Measurements from ENCODE around the gene PA2G4.
"Not testable (repeated sequence)": the region's sequence is repeated elsewhere in the genome, so short reads cannot be mapped to it uniquely, and the experiment has no call there.

PA2G4 gene

GRCh38 chr12:56104109-56104814 is at the start of gene PA2G4:
TSS of gene PA2G4 (plus strand) at chr12:56104559. CDS start at chr12:56104738, 179 bp downstream.
- Histone ChIP-seq H3K4me1 (ENCODE audit: control insufficient read depth in 1 of 2, insufficient read depth in 2 of 2, low read length in 2 of 2) (peaks cover 26 to 35% of the 10 kb centered on the region in 2 donors), H3K27me3 (ENCODE audit: control insufficient read depth in 1 of 2, insufficient read depth in 2 of 2, low read length in 2 of 2) (no peaks in the 10 kb centered on the region), H3K4me3 (ENCODE audit: low read depth in 1 of 2, low read length in 2 of 2) (peak within 1 kb of the TSS; percentile 84 to 89), H3K9me3 (ENCODE audit: control insufficient read depth in 1 of 2, low read length in 2 of 2) (no peaks in the 10 kb centered on the region), H3K9ac (ENCODE audit: low read depth in 1 of 2, low read length in 2 of 2) (peak within 1 kb of the TSS; percentile 89 to 96), H3K27ac (ENCODE audit: low read depth, low read length) (peak within 1 kb of the TSS; percentile 90), H3K36me3 (ENCODE audit: control insufficient read depth in 1 of 2, insufficient read depth in 2 of 2, low read length in 2 of 2) (peaks cover 20 to 47% of the 10 kb centered on the region in 2 donors)

DNA sequence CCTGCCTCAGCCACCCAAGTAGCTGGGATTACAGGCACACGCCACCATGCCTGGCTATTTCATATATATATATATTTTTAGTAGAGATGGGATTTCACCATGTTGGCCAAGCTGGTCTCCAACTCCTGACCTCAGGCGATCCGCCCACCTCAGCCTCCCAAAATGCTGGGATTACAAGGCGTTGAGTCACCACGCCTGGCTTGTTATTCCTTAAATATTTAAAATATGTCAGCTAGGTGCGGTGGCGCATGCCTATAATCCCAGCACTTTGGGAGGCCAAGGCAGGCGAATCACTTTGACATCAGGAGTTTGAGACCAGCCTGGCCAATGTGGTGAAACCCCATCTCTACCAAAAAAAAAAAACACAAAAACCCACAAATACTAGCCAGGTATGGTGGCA is 44.4 kb upstream of the PA2G4 start:
- H3K27me3 ChIP-seq (ENCODE audit: control insufficient read depth in 1 of 2, insufficient read depth in 2 of 2, low read length in 2 of 2); H3K9me3 ChIP-seq (ENCODE audit: control insufficient read depth in 1 of 2, low read length in 2 of 2); H3K27ac ChIP-seq (ENCODE audit: low read depth, low read length); H3K9ac ChIP-seq (ENCODE audit: low read depth in 1 of 2, low read length in 2 of 2); H3K4me1 ChIP-seq (ENCODE audit: control insufficient read depth in 1 of 2, insufficient read depth in 2 of 2, low read length in 2 of 2); H3K4me3 ChIP-seq (ENCODE audit: low read depth in 1 of 2, low read length in 2 of 2); H3K36me3 ChIP-seq (ENCODE audit: control insufficient read depth in 1 of 2, insufficient read depth in 2 of 2, low read length in 2 of 2): not testable (repeated sequence)

GRCh38 chr12:56061982-56062381 is 42.4 kb upstream of the PA2G4 start:
- H3K9me3 ChIP-seq (ENCODE audit: control insufficient read depth in 1 of 2, low read length in 2 of 2): no peaks in the 10 kb centered on the region
- no peak overlapping the region for H3K4me3 ChIP-seq (ENCODE audit: low read depth in 1 of 2, low read length in 2 of 2)
- H3K36me3 ChIP-seq (ENCODE audit: control insufficient read depth in 1 of 2, insufficient read depth in 2 of 2, low read length in 2 of 2): no peaks in the 10 kb centered on the region
- H3K27ac ChIP-seq (ENCODE audit: low read depth, low read length): no peak overlapping the region
- no peaks in the 10 kb centered on the region for H3K27me3 ChIP-seq (ENCODE audit: control insufficient read depth in 1 of 2, insufficient read depth in 2 of 2, low read length in 2 of 2)
- no peak overlapping the region for H3K9ac ChIP-seq (ENCODE audit: low read depth in 1 of 2, low read length in 2 of 2)
- H3K4me1 ChIP-seq (ENCODE audit: control insufficient read depth in 1 of 2, insufficient read depth in 2 of 2, low read length in 2 of 2): no peaks in the 10 kb centered on the region

DNA sequence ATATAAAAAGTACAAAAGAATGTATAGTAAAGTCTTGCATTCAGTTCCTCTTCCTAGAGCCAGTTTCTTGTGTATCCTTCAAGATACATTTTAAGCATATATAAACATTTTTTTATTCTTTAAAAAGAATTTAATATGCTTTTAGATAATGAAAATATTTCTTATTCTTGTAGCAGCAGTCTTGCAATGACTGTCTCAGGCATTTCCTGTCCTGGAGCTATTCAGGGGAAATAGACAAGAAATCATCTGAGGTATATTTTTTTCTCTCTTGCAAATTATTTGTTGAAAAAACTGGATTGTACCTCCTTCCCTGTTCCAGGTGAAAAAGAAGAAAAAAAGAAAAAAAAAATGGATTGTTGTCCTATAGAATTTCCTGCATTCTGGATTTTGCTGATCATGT is 41.4 kb upstream of the PA2G4 start:
- Histone ChIP-seq H3K4me3 (ENCODE audit: low read depth in 1 of 2, low read length in 2 of 2) (no peak overlapping the region), H3K9me3 (ENCODE audit: control insufficient read depth in 1 of 2, low read length in 2 of 2) (no peaks in the 10 kb centered on the region), H3K4me1 (ENCODE audit: control insufficient read depth in 1 of 2, insufficient read depth in 2 of 2, low read length in 2 of 2) (no peaks in the 10 kb centered on the region), H3K27me3 (ENCODE audit: control insufficient read depth in 1 of 2, insufficient read depth in 2 of 2, low read length in 2 of 2) (no peaks in the 10 kb centered on the region), H3K9ac (ENCODE audit: low read depth in 1 of 2, low read length in 2 of 2) (no peak overlapping the region), H3K36me3 (ENCODE audit: control insufficient read depth in 1 of 2, insufficient read depth in 2 of 2, low read length in 2 of 2) (no peaks in the 10 kb centered on the region), H3K27ac (ENCODE audit: low read depth, low read length) (no peak overlapping the region)

GRCh38 chr12:56071648-56072047 is 32.7 kb upstream of the PA2G4 start:
- Histone ChIP-seq H3K4me3 (ENCODE audit: low read depth in 1 of 2, low read length in 2 of 2) (no peak overlapping the region), H3K27ac (ENCODE audit: low read depth, low read length) (no peak overlapping the region), H3K27me3 (ENCODE audit: control insufficient read depth in 1 of 2, insufficient read depth in 2 of 2, low read length in 2 of 2) (no peaks in the 10 kb centered on the region), H3K4me1 (ENCODE audit: control insufficient read depth in 1 of 2, insufficient read depth in 2 of 2, low read length in 2 of 2) (no peaks in the 10 kb centered on the region), H3K9me3 (ENCODE audit: control insufficient read depth in 1 of 2, low read length in 2 of 2) (no peaks in the 10 kb centered on the region), H3K36me3 (ENCODE audit: control insufficient read depth in 1 of 2, insufficient read depth in 2 of 2, low read length in 2 of 2) (no peaks in the 10 kb centered on the region), H3K9ac (ENCODE audit: low read depth in 1 of 2, low read length in 2 of 2) (no peak overlapping the region)

- H3K4me1 ChIP-seq (ENCODE audit: control insufficient read depth in 1 of 2, insufficient read depth in 2 of 2, low read length in 2 of 2): peaks cover 0 to 5% of the 10 kb centered on the region in 2 donors
- no peak overlapping the region for H3K27ac ChIP-seq (ENCODE audit: low read depth, low read length)
- no peaks in the 10 kb centered on the region for H3K27me3 ChIP-seq (ENCODE audit: control insufficient read depth in 1 of 2, insufficient read depth in 2 of 2, low read length in 2 of 2)
Observed at GRCh38 chr12:56074396-56074795, 30.0 kb upstream of the PA2G4 start.

DNA sequence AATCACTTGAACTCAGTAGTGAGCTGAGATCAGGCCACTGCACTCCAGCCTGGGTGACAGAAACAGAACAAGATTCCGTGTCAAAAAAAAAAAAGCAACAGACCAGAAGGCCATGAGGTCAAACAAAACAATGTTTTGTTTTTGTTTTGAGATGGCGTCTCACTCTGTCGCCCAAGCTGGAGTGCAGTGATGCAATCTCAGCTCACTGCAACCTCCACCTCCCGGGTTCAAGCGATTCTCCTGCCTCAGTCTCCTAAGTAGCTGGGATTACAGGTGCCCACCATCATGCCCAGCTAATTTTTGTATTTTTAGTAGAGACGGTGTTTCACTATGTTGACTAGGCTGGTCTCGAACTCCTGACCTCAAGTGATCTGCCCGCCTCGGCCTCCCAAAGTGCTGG is 26.4 kb upstream of the PA2G4 start:
- H3K27me3 ChIP-seq (ENCODE audit: control insufficient read depth in 1 of 2, insufficient read depth in 2 of 2, low read length in 2 of 2); H3K9me3 ChIP-seq (ENCODE audit: control insufficient read depth in 1 of 2, low read length in 2 of 2); H3K27ac ChIP-seq (ENCODE audit: low read depth, low read length); H3K4me3 ChIP-seq (ENCODE audit: low read depth in 1 of 2, low read length in 2 of 2); H3K9ac ChIP-seq (ENCODE audit: low read depth in 1 of 2, low read length in 2 of 2); H3K36me3 ChIP-seq (ENCODE audit: control insufficient read depth in 1 of 2, insufficient read depth in 2 of 2, low read length in 2 of 2): not testable (repeated sequence)
- peaks cover 8 to 24% of the 10 kb centered on the region in 2 donors for H3K4me1 ChIP-seq (ENCODE audit: control insufficient read depth in 1 of 2, insufficient read depth in 2 of 2, low read length in 2 of 2)

More at GRCh38 chr12:56074396-56074795, 30.0 kb upstream of the PA2G4 start:
- Histone ChIP-seq H3K4me3 (ENCODE audit: low read depth in 1 of 2, low read length in 2 of 2) (no peak overlapping the region), H3K9ac (ENCODE audit: low read depth in 1 of 2, low read length in 2 of 2) (no peak overlapping the region), H3K9me3 (ENCODE audit: control insufficient read depth in 1 of 2, low read length in 2 of 2) (no peaks in the 10 kb centered on the region), H3K36me3 (ENCODE audit: control insufficient read depth in 1 of 2, insufficient read depth in 2 of 2, low read length in 2 of 2) (no peaks in the 10 kb centered on the region)

DNA sequence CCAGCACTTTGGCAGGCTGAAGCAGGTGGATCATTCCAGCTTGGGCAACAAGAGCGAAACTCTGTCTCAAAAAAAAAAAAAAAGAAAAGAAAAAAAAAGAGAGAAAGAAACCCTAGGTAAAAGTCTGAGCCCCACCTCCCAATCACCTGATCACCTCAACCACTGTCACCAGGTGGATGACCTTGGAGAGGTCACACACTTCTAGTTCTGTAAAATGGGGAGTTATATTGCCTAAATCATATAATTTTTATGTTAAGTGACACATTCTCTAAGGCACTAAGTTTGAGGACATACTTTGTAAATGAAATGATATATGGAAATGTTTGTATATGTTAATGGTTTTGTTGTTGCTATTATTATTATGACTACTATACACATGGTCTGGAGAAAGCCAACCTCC is 25.9 kb upstream of the PA2G4 start:
- Histone ChIP-seq H3K27ac (ENCODE audit: low read depth, low read length) (no peak overlapping the region), H3K9ac (ENCODE audit: low read depth in 1 of 2, low read length in 2 of 2) (no peak overlapping the region), H3K27me3 (ENCODE audit: control insufficient read depth in 1 of 2, insufficient read depth in 2 of 2, low read length in 2 of 2) (no peaks in the 10 kb centered on the region), H3K4me1 (ENCODE audit: control insufficient read depth in 1 of 2, insufficient read depth in 2 of 2, low read length in 2 of 2) (peaks cover 12 to 29% of the 10 kb centered on the region in 2 donors), H3K36me3 (ENCODE audit: control insufficient read depth in 1 of 2, insufficient read depth in 2 of 2, low read length in 2 of 2) (peaks cover under 1 to 3% of the 10 kb centered on the region in 2 donors), H3K4me3 (ENCODE audit: low read depth in 1 of 2, low read length in 2 of 2) (peak overlapping the region in 1 of 2 donors; percentile 83), H3K9me3 (ENCODE audit: control insufficient read depth in 1 of 2, low read length in 2 of 2) (no peaks in the 10 kb centered on the region)

DNA sequence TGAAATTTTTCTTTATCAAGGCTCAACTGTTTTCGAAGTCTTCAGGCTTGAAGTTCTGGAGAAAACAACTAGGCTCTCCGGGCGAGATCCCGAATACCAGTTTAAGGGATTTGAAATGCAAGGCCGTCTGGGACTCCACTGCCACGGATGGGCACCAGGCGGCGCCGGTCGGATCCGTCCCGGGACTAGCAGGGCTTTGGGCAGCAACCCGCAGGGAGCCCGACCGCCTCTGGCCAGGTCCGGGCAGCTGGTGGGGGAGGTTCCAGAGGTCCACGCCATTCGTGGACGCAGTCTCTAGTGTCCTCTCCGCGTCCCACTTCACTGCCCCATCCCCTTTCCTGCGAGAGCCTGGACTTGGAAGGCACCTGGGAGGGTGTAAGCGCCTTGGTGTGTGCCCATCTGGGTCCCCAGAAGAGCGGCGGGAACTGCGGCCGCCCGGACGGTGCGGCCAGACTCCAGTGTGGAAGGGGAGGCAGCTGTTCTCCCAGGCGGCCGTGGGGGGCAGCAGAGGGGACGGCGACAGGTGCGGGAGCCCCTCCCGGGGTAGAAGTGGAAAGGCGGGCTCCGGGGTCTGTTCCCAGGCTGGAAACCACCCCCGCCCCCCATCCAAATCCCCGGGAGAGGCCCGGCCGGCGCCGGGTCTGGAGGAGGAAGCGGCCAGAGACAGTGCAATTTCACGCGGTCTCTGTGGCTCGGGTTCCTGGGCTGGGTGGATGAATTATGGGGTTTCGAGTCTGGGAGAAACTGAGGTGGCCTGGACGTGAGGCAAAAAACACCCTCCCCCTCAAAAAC is 25.2 kb upstream of the PA2G4 start:
- H3K4me1 ChIP-seq (ENCODE audit: control insufficient read depth in 1 of 2, insufficient read depth in 2 of 2, low read length in 2 of 2): peaks cover 17 to 36% of the 10 kb centered on the region in 2 donors
- H3K9me3 ChIP-seq (ENCODE audit: control insufficient read depth in 1 of 2, low read length in 2 of 2): no peaks in the 10 kb centered on the region
- H3K9ac ChIP-seq (ENCODE audit: low read depth in 1 of 2, low read length in 2 of 2): peak overlapping the region; percentile 89 to 96
- H3K4me3 ChIP-seq (ENCODE audit: low read depth in 1 of 2, low read length in 2 of 2): peak overlapping the region; percentile 83 to 89
- peak overlapping the region; percentile 96 for H3K27ac ChIP-seq (ENCODE audit: low read depth, low read length)
- H3K36me3 ChIP-seq (ENCODE audit: control insufficient read depth in 1 of 2, insufficient read depth in 2 of 2, low read length in 2 of 2): peaks cover 7 to 8% of the 10 kb centered on the region in 2 donors
- no peaks in the 10 kb centered on the region for H3K27me3 ChIP-seq (ENCODE audit: control insufficient read depth in 1 of 2, insufficient read depth in 2 of 2, low read length in 2 of 2)
